ENCODE measurements around the gene ITGA2.
"Not testable (repeated sequence)": the region's sequence is repeated elsewhere in the genome, so short reads cannot be mapped to it uniquely, and the experiment has no call there.

ITGA2 gene

GRCh38 chr5:53109443-53110127 lies 120.4 kb downstream of the ITGA2 start, which contains the start of gene MOCS2:
MOCS2 (minus strand) TSS chr5:53109757; CDS start chr5:53107174, 2,583 bp downstream.
- peak; percentile 94 for DNase-seq

- peak; percentile 14 for DNase-seq
Measured at GRCh38 chr5:53110156-53110555, 121.0 kb downstream of the ITGA2 start.

- DNase-seq = no peak
Measured at GRCh38 chr5:53111139-53111538, 122.0 kb downstream of the ITGA2 start.

- not testable (repeated sequence) for DNase-seq
Measured at GRCh38 chr5:53112307-53112706, 123.2 kb downstream of the ITGA2 start.

GRCh38 chr5:53112909-53113308 lies 123.8 kb downstream of the ITGA2 start:
- no peak for DNase-seq

GRCh38 chr5:53113947-53114346 lies 124.8 kb downstream of the ITGA2 start:
- DNase-seq = no peak

- DNase-seq = no peak
Measured at GRCh38 chr5:53114988-53115387, 125.8 kb downstream of the ITGA2 start.

GRCh38 chr5:53116597-53116996 lies 127.4 kb downstream of the ITGA2 start:
- no peak for DNase-seq

- DNase-seq = no peak
Measured at GRCh38 chr5:53118879-53119278, 129.7 kb downstream of the ITGA2 start.

GRCh38 chr5:53120165-53120564 lies 131.0 kb downstream of the ITGA2 start:
- DNase-seq = no peak

- DNase-seq = no peak
Measured at GRCh38 chr5:53123702-53124101, 134.6 kb downstream of the ITGA2 start.

GRCh38 chr5:53126521-53126920 lies 137.4 kb downstream of the ITGA2 start:
- no peak for DNase-seq

GRCh38 chr5:53127107-53127506 lies 138.0 kb downstream of the ITGA2 start:
- no peak for DNase-seq

GRCh38 chr5:53128481-53128880 lies 139.3 kb downstream of the ITGA2 start:
- no peak for DNase-seq

- no peak for DNase-seq
Measured at GRCh38 chr5:53130266-53130665, 141.1 kb downstream of the ITGA2 start.

- no peak for DNase-seq
Measured at GRCh38 chr5:53133020-53133419, 143.9 kb downstream of the ITGA2 start.
